ENCODE data around the gene OXCT2.
"Not testable (repeated sequence)": the region's sequence is repeated elsewhere in the genome, so short reads cannot be mapped to it uniquely, and the experiment has no call there.

Gene OXCT2

DNA sequence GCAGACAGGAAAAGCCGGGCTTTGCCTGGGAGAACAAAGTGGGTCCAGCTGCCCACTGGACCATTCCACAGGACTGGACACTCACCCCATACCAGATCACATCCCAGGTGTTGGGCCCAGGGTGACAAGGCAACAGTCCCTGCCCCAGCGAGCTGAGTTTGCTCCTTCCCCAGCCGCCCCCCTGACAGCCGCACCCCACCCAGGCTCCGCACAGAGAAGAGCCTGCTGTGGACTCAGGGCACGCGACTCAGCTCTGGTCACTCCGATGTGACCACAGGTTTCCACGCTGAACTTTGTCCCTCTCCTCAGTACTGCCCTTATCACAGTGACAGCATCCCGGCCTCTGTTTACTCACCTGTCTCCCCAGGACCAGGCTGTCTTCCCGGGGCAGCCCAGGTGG lies 16.3 kb upstream of the OXCT2 start:
- no peak for DNase-seq (ENCODE audit: low read depth in 2 of 2)

DNA sequence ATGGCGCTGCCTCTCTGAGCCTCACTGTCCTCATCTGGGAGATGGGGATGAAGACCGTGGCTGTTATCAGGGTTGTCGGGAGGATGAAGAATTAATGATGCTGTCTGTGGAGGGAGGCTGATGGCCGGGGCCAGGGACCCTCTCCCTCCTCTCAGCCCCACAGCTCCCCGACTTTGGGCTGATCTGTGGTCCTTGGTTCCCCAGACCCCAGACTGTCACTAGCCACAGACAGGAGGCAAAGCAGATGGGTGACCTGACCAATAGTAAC lies 15.9 kb upstream of the OXCT2 start:
- DNase-seq (ENCODE audit: low read depth in 2 of 2): not testable (repeated sequence)

GRCh38 chr1:39786303-39787107 lies 15.4 kb upstream of the OXCT2 start:
- DNase-seq (ENCODE audit: low read depth in 2 of 2): not testable (repeated sequence)

DNA sequence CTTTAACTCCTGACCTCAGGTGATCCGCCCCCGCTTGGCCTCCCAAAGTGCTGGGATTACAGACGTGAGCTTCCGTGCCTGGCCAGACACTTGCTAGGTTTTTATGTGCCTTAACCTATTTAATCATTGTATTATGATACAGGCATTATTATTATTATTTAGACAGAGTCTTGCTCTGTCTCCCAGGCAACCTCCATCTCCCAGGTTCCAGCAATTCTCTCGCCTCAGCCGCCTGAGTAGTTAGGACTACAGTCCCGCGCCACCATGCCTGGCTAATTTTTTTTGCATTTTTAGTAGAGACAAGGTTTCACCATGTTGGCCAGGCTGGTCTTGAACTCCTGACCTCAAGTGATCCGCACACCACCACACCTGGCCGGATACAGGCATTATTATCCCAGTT lies 11.5 kb upstream of the OXCT2 start:
- not testable (repeated sequence) for DNase-seq (ENCODE audit: low read depth in 2 of 2)

DNA sequence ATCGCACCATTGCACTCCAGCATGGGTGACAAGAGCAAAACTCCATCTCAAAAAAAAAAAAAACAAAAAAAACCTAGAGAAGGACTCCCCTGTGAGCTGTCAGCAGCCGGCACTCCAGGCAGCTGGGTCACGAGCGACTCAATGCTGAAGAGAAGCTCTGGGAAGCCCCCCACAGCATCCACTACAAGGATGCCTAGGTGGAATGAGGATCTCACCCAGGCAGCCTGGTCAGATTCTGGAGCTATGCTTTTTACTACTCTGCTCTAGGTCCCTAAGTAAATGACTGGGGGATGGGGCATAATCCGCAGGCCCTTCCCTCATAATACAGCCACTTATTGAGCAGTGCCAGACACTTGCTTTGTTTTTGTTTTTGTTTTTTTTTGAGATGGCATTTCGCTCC lies 11.0 kb upstream of the OXCT2 start:
- DNase-seq (ENCODE audit: low read depth in 2 of 2): no peak

DNA sequence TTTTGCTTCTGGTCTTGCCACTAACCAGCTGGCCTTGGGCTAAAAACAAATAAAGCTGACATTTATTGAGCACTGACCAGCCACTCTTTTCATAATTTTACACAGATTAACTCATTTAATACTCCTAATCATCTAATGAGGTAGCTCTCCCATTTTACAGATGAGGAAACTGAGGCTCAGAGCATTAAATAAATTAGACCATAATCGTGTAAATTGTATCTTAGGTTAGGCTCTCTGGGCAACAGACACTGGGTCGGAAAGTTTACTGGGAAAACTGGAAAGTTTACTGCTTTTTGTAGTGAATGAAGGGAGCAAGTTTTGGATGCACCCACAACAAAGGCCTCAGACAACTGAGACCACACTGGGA lies 10.2 kb upstream of the OXCT2 start:
- DNase-seq (ENCODE audit: low read depth in 2 of 2): no peak

- no peak for DNase-seq (ENCODE audit: low read depth in 2 of 2)
Observed at GRCh38 chr1:39779821-39780220, 8.7 kb upstream of the OXCT2 start.

DNA sequence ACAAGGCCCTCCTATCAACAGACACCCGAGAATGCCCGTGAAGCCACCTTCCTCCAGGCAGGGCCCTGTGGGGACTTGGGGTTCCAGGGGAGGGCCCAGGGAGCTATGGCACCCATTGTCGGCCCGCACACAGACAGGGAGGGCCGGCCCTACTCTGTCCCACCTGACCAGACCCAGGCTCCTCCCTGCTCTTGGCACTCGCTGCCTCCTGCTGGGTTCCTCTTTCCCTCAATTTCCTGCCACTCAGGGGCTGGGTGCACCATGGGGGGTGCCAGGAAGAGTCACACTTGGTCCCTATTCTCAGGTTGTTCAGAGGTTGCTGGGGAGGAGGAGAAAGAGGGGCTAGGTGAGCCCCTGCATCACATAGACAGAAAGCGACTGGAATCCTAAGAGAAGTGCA lies 8.0 kb upstream of the OXCT2 start:
- no peak for DNase-seq (ENCODE audit: low read depth in 2 of 2)

DNA sequence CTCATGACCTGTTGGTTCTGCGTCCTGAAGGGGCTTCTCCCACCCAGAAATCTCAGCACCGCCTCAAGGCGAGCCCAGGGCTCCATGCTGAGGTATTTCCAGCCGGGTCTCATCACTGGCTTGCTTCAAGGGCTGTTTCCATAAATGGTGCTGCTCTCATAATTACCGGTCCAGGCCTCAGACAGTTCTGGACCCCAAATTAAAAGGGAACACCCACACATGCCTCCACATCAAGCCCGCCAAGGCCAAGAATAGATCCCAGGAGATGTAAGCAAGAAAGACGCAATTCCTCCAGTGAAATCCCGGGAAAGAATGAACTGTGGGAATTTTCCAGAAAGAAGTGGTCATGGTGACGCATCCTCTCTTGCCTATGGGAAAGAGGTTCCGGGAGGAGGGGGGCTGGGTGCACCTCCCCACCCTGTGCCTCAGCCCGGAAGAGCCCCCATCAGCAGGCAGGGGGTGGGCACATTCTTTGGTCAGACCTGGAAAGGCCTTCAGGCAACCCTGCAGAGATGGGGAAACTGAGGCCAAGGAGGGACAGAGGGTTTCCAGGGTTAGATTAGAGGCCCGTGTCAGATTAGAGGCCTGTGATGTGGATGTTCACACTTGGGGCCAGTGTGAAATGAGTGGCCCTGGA lies 7.4 kb upstream of the OXCT2 start:
- DNase-seq (ENCODE audit: low read depth in 2 of 2): not testable (repeated sequence)

- DNase-seq (ENCODE audit: low read depth in 2 of 2): not testable (repeated sequence)
Observed at GRCh38 chr1:39777896-39778295, 6.7 kb upstream of the OXCT2 start.

DNA sequence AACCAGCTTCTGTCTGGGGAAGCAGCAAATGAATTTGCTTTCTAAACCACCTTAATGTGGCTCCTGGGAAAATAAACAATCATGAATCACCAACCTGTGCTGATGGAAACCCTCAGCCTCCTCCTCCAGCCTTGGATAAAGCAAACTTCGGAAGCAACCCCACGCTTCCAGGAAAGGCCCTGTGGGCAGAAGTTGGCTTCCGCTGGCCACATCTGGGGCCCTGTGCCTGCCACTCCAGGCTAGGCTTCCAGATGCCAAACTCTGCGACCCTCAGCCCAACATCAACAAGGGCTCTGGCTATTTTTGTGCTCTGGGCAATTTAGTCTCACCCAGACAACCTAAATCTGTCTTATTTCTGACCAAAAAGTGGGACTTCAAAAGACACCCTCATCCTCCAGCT lies 6.2 kb upstream of the OXCT2 start:
- no peak for DNase-seq (ENCODE audit: low read depth in 2 of 2)

DNA sequence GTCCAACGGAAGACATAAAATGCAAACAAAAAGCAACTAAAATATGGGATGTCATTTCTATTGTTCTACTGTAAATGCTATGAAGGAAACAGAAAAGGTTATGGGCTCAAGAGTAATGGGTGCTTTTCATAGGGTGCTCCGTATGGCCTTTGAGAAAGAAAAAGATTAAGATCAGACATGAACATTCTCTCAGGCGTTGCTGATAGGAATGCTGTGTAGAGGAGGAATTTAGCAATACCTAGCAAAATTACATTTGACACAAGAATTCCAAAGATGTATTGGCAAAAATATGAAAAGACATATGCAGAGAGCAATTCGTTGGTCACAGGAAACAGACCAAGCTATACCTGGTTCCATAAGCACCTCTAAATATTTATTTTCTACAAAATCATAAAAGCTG lies 5.7 kb upstream of the OXCT2 start:
- DNase-seq (ENCODE audit: low read depth in 2 of 2): no peak

GRCh38 chr1:39776400-39776713 lies 5.2 kb upstream of the OXCT2 start:
- no peak for DNase-seq (ENCODE audit: low read depth in 2 of 2)

DNA sequence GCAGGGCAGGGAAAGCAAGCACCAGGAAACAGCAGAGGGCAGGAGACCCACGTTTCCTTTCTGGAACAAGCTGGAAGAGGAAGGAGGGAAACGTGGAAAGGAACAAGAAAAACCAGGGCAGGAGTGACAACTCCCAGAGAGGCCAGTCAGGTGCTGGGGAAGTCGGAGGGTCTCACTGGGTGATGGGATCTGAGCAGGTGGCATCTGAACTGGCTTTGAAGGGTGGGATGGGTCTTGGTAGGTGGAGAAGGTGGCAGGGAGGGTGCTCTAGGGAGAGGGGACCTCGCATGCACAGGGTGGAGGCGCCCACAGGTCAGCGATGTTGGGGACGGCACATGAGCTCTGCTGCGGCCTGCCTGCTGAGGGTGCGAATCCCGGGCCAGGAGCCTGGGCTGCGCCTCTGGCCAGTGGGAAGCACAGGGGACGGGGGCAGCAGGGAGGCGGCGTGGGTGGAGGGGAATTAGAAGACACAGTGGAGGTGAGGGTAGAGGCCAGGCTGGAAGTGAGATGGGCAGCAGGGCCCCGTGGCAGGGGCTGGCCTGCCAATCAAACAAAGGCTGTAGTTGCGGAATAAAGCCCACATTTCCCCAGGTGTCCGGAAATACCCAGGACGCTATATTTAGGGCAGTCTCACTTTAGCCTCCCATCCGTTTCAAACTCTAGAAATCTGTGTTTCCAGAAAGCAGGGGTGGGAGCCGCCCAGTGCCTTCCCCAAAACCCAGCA lies 4.7 kb upstream of the OXCT2 start:
- DNase-seq (ENCODE audit: low read depth in 2 of 2): not testable (repeated sequence)

GRCh38 chr1:39775141-39775540 lies 4.0 kb upstream of the OXCT2 start:
- not testable (repeated sequence) for DNase-seq (ENCODE audit: low read depth in 2 of 2)

DNA sequence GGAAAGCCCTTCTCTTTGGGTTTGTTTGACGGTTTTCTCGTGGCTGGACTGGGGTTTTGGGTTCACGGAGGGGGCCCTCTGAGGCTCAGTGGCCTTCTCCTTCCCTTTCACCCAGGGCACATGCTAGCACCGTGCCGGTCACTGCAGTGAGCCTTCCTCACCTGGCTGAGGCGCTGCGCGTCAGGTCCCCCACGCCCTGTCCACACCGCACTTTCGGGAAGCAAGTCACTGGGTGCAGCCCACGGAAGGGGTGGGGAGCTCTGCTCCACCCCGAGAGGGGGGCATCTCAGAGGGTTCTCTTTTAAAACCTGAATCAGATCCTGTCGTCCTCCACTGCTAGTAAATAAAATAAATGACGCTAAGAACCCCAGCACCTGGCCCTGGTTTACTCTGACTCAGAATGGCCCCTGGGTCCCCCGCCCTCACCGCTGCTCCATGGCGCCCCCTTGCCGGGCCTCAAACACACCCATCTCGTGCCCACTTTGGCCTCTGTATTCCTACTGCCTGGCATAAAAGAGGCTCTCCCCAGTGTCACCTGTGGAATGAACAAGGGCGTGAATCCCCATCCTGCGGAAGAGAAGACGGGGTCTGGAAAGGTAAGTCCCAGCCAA lies 2.3 kb upstream of the OXCT2 start:
- not testable (repeated sequence) for DNase-seq (ENCODE audit: low read depth in 2 of 2)

DNA sequence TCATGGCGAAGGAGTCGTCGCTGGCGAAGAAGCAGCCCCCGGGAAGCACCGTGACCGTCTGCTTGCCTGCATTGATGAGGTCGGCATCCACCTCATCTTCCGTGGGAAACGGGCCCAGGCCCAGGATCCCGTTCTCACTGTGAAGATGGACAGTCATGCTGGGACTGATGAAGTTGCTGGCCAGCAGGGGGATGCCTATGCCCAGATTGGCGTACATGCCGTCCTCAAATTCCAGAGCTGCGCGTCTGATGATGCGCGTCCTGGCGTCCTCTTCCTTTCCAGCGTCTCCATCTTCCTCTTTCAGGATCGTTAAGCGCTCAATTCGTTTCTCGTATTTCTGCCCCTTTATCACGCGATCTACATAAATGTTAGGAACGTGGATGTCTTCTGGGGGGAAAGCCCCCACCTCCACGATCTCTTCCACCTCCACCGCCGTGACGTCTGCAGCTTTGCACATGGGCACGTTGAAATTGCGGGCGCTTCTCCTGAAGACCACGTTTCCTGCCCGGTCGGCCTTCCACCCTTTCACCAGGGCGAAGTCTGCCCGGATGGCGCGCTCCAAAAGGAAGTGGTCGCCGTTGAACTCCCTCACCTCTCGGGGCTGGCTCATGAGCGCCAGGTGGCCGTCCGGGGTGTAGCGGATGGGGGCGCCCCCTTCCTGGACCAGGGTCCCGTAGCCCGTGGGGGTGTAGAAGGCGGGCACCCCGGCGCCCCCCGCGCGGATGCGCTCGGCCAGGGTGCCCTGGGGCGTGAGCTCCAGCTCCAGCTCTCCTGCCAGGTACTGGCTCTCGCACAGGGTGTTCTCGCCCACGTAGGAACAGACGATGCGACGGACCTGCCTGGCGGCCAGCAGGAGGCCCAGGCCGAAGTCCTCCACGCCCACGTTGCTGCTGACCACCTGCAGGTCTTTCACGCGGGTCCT lies 787 bp downstream of the OXCT2 start:
- not testable (repeated sequence) for DNase-seq (ENCODE audit: low read depth in 2 of 2)

GRCh38 chr1:39769502-39769901 lies 1.6 kb downstream of the OXCT2 start:
- DNase-seq (ENCODE audit: low read depth in 2 of 2): not testable (repeated sequence)

- not testable (repeated sequence) for DNase-seq (ENCODE audit: low read depth in 2 of 2)
Observed at GRCh38 chr1:39766466-39766865, 4.7 kb downstream of the OXCT2 start.

- not testable (repeated sequence) for DNase-seq (ENCODE audit: low read depth in 2 of 2)
Observed at GRCh38 chr1:39764512-39764911, 6.6 kb downstream of the OXCT2 start.

- not testable (repeated sequence) for DNase-seq (ENCODE audit: low read depth in 2 of 2)
Observed at GRCh38 chr1:39763619-39764374, 7.4 kb downstream of the OXCT2 start.
